HL-60 (cell line): ENCODE results near the gene WNT3.
"Not testable (repeated sequence)": the region's sequence is repeated elsewhere in the genome, so short reads cannot be mapped to it uniquely, and the experiment has no call there.

Experiments
- DNase-seq, 2 experiments: peaks; one replicate each; pipeline ENCODE4 v3.0.0-alpha.2; 2010 to 2020; ENCODE audit warnings: low read depth in 1 of 2, low spot score in 1 of 2
- H3K27ac ChIP-seq: fragments of 250-450 bp; sonication (Bioruptor Pico); replicated peaks from 2 replicates; pipeline ENCODE4 v1.5.1; 2020; ENCODE audit warnings: mild to moderate bottlenecking, moderate library complexity
- H3K27me3 ChIP-seq: fragments of 250-450 bp; sonication (Bioruptor Pico); 2 replicates; pipeline ENCODE4 v1.5.1; 2021; ENCODE audit warnings: mild to moderate bottlenecking, moderate library complexity; ENCODE audit not compliant: insufficient read depth, poor library complexity, severe bottlenecking
- H3K4me3 ChIP-seq: replicated peaks from 2 replicates; pipeline ENCODE4 v1.5.1; 2011; ENCODE audit warnings: mild to moderate bottlenecking, control low read depth, low read length; ENCODE audit not compliant: insufficient read depth
- CTCF ChIP-seq: IDR thresholded peaks from one replicate; pipeline ENCODE4 v1.5.1; 2011; ENCODE audit warnings: low read length, control low read depth, inconsistent platforms; ENCODE audit not compliant: insufficient read depth
- GABPA ChIP-seq: IDR thresholded peaks from 2 replicates; pipeline ENCODE4 v1.6.1; 2012; ENCODE audit warnings: low read depth
- POLR2AphosphoS5 ChIP-seq: IDR thresholded peaks from 2 replicates; pipeline ENCODE4 v1.6.1; 2012; ENCODE audit warnings: low read depth
- REST ChIP-seq: IDR thresholded peaks from 2 replicates; pipeline ENCODE4 v1.6.1; 2012; ENCODE audit warnings: low read depth; ENCODE audit not compliant: insufficient replicate concordance
- SPI1 ChIP-seq: IDR thresholded peaks from 2 replicates; pipeline ENCODE4 v1.6.1; 2012; ENCODE audit warnings: low read depth, mild to moderate bottlenecking, borderline replicate concordance

WNT3 gene

GRCh38 chr17:46770439-46770817 is 48.1 kb downstream of the WNT3 start:
- TF ChIP-seq POLR2AphosphoS5, result no peak
- no peak for TF ChIP-seq REST
- no peak for TF ChIP-seq SPI1
- no peak for TF ChIP-seq GABPA
- TF ChIP-seq CTCF, result no peak
- Histone ChIP-seq H3K27ac (no peak overlapping the region), H3K27me3 (peaks cover 40% of the 10 kb centered on the region), H3K4me3 (no peak overlapping the region)
- DNase-seq, result no peak

DNA sequence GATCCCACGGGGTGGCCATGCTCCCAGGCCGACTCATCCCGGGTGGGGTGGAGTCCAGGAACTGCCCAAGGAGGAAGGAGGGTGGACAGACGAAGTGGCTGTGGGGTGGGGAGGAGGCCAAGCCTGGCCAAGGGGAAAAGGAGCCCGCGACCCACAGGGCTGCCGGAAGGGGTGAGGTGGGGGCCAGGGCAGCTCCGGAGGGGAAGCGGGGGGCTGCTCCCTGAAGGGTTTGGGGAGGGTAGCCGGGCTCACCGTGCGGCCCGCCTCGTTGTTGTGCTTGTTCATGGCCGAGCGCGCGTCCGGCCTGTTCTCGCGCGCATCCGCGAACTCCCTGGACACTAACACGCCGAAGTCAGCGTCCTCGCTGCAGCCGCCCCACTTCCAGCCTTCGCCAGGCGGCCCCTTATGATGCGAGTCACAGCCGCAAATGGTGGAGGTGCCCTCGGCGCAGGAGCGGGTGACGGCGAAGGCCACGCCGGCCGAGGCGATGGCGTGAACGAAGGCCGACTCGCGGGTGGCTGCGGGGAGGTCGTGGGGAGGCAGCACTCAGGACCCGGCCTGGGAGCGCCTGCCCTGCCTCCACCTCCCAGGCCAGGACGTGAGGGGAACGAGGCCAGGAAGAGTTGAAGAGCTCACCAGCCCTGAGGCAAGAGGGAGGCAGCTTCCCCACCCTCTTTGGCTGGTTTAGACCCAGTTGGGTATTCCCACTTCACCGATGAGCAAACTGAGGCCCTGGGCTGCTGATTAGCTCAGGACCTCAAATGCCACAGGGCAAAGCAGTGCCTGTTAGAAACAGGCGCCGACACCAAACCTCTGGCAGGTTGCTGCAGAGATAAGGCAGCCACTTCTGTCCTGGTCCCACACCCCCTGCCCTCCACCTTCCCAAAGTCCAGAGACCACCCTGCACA is 48.7 kb downstream of the WNT3 start:
- no peak for TF ChIP-seq REST
- no peak for TF ChIP-seq SPI1
- TF ChIP-seq CTCF, result no peak
- no peak for TF ChIP-seq GABPA
- TF ChIP-seq POLR2AphosphoS5, result no peak
- no peak overlapping the region for H3K27ac ChIP-seq
- H3K27me3 ChIP-seq, result peaks cover 37% of the 10 kb centered on the region
- H3K4me3 ChIP-seq, result no peak overlapping the region
- no peak for DNase-seq

GRCh38 chr17:46768896-46769295 is 49.6 kb downstream of the WNT3 start:
- H3K4me3 ChIP-seq, H3K27ac ChIP-seq, DNase-seq: not testable (repeated sequence)
- H3K27me3 ChIP-seq, result peaks cover 29% of the 10 kb centered on the region

DNA sequence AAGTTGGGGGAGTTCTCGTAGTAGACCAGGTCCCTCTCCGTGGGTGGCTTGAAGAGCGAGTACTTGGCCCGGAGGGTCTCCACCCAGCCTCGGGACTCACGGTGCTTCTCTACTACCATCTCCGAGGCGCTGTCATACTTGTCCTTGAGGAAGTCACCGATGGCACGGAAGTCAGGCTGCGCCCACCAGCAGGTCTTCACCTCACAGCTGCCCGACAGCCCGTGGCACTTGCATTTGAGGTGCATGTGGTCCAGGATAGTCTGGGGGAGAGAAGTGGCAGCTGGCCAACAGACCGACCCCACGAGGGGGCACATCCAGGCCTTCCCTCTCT is 50.0 kb downstream of the WNT3 start:
- H3K27ac ChIP-seq, result no peak overlapping the region
- TF ChIP-seq SPI1 (no peak), GABPA (no peak), CTCF (no peak), REST (no peak), POLR2AphosphoS5 (no peak)
- no peak for DNase-seq
- no peak overlapping the region for H3K4me3 ChIP-seq
- H3K27me3 ChIP-seq, result peaks cover 26% of the 10 kb centered on the region
